Gastroesophageal sphincter (tissue), 4 donors: Measurements from ENCODE around the gene PFDN4. TPM values are rescaled to one million over a fixed set of nuclear protein-coding genes. Genes with fewer than 3 reads are reported as not detected.

Experiments used
- ATAC-seq: fragments of 150-250 bp; one replicate; pipeline ENCODE4 v1.9.1; 2016; ENCODE audit warnings: mild to moderate bottlenecking, moderate library complexity
- H3K27ac ChIP-seq, 4 donors: fragments of 200-600 bp; sonication (generic) in 3 of 4; 1 replicate in 3 of 4; 2 replicates in 1 of 4; pipeline ENCODE4 v1.5.1; 2016 to 2019
- H3K27me3 ChIP-seq: fragments of 200-600 bp; sonication (generic); one replicate; pipeline ENCODE4 v1.5.1; 2019
- H3K36me3 ChIP-seq, 2 donors: fragments of 200-600 bp; sonication (generic); one replicate each; pipeline ENCODE4 v1.5.1; 2019; ENCODE audit warnings: control low read depth in 1 of 2
- H3K4me1 ChIP-seq, 3 donors: fragments of 200-600 bp; sonication (generic); 1 replicate in 2 of 3; 2 replicates in 1 of 3; pipeline ENCODE4 v1.5.1; 2016 to 2019; ENCODE audit warnings: control low read depth in 2 of 3
- H3K4me3 ChIP-seq, 2 donors: fragments of 200-600 bp; sonication (generic); one replicate each; pipeline ENCODE4 v1.5.1; 2019; ENCODE audit warnings: mild to moderate bottlenecking in 1 of 2, moderate library complexity in 1 of 2
- H3K9me3 ChIP-seq, 3 donors: fragments of 200-600 bp; sonication (generic); one replicate each; pipeline ENCODE4 v1.5.1; 2017 to 2019; ENCODE audit warnings: control low read depth in 2 of 3
- EP300 ChIP-seq: sonication (generic); formaldehyde crosslinking; IDR thresholded peaks from one replicate; pipeline ENCODE4 v1.6.1; 2017; ENCODE audit warnings: antibody characterized with exemption, mild to moderate bottlenecking
- POLR2A ChIP-seq, 2 donors: fragments of 450-650 bp; IDR thresholded peaks; one replicate each; pipeline ENCODE4 v1.6.1; 2017; ENCODE audit warnings: antibody characterized with exemption in 2 of 2, mild to moderate bottlenecking in 2 of 2, moderate library complexity in 1 of 2
- POLR2AphosphoS5 ChIP-seq: sonication (generic); formaldehyde crosslinking; IDR thresholded peaks from one replicate; pipeline ENCODE4 v1.6.1; 2017; ENCODE audit warnings: antibody characterized with exemption
- WGBS, 2 donors: methylation state at CpG; one replicate each; pipeline ENCODE4 v1.1.5; 2018; ENCODE audit warnings: low coverage in 1 of 2; 5-methylcytosine and 5-hydroxymethylcytosine counted together
- total RNA-seq, 4 donors: library from RNA; depleted of rRNA; stranded (reverse); fragments of >200 nt; gene quantifications; one replicate each; pipeline ENCODE4 v1.1.0, GENCODE V29; 2016
- TF ChIP-seq, protein P1 (sequence below), 4 experiments: fragments of 200-600 bp in 2 of 4; fragments of 450-650 bp in 2 of 4; sonication (generic) in 1 of 4; IDR thresholded peaks; one replicate each; pipeline ENCODE4 v1.5.1; 2017 to 2019; ENCODE audit warnings: antibody characterized with exemption in 4 of 4, mild to moderate bottlenecking in 2 of 4, moderate library complexity in 2 of 4

The PFDN4 gene
- total RNA-seq, 4 donors from 2014 or later = 39.2 to 91.8 (median 48.5) TPM

GRCh38 chr20:54268941-54269340, 61.1 kb downstream of the PFDN4 start:
- Histone ChIP-seq H3K36me3 (no peaks in the 10 kb centered on the region), H3K27ac (no peak overlapping the region), H3K9me3 (no peaks in the 10 kb centered on the region), H3K4me3 (no peak overlapping the region), H3K27me3 (no peaks in the 10 kb centered on the region), H3K4me1 (no peaks in the 10 kb centered on the region)
- TF ChIP-seq, protein P1, sequence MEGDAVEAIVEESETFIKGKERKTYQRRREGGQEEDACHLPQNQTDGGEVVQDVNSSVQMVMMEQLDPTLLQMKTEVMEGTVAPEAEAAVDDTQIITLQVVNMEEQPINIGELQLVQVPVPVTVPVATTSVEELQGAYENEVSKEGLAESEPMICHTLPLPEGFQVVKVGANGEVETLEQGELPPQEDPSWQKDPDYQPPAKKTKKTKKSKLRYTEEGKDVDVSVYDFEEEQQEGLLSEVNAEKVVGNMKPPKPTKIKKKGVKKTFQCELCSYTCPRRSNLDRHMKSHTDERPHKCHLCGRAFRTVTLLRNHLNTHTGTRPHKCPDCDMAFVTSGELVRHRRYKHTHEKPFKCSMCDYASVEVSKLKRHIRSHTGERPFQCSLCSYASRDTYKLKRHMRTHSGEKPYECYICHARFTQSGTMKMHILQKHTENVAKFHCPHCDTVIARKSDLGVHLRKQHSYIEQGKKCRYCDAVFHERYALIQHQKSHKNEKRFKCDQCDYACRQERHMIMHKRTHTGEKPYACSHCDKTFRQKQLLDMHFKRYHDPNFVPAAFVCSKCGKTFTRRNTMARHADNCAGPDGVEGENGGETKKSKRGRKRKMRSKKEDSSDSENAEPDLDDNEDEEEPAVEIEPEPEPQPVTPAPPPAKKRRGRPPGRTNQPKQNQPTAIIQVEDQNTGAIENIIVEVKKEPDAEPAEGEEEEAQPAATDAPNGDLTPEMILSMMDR (IDR thresholded peaks at IDR 0.05) = no peak
- TF ChIP-seq POLR2A (IDR thresholded peaks at IDR 0.05) (no peak), POLR2AphosphoS5 (no peak), EP300 (no peak)
- no peak for ATAC-seq
- 48 to 58% methylated on average over 2 of the region's 2 CpGs for WGBS, 2 donors

Other genes starting within 250 kb of the PFDN4 start
- 1 to 10 TPM in 1 of 4 donors, under 1 TPM in 1, not detected in 2; 0.35 to 1.0 TPM for gene BCAS1, start 137.5 kb upstream of the PFDN4 start, total RNA-seq
- under 1 TPM in 1 of 4 donors, not detected in 3; 0.69 TPM for gene CYP24A1, start 34.1 kb upstream of the PFDN4 start, total RNA-seq